Measurements from ENCODE around the gene NKX1-2.

Gene NKX1-2

GRCh38 chr10:124494046-124494807, 44.4 kb upstream of the NKX1-2 start:
- H3K27ac ChIP-seq, result no peak overlapping the region
- TF ChIP-seq CTCF (conservative IDR thresholded peaks at IDR 0.05) (no peak), ZFX (IDR thresholded peaks at IDR 0.05) (no peak)

- no peak overlapping the region for H3K27ac ChIP-seq
- TF ChIP-seq CTCF (conservative IDR thresholded peaks at IDR 0.05) (no peak), ZFX (IDR thresholded peaks at IDR 0.05) (no peak)
Measured at GRCh38 chr10:124493214-124493882, 43.5 kb upstream of the NKX1-2 start.

- TF ChIP-seq CTCF (conservative IDR thresholded peaks at IDR 0.05), result no peak
- no peak for TF ChIP-seq ZFX (IDR thresholded peaks at IDR 0.05)
- no peak overlapping the region for H3K27ac ChIP-seq
Measured at GRCh38 chr10:124492266-124492665, 42.4 kb upstream of the NKX1-2 start.

- no peak overlapping the region for H3K27ac ChIP-seq
- TF ChIP-seq ZFX (IDR thresholded peaks at IDR 0.05) (no peak), CTCF (conservative IDR thresholded peaks at IDR 0.05) (no peak)
Measured at GRCh38 chr10:124491105-124491504, 41.3 kb upstream of the NKX1-2 start.

GRCh38 chr10:124486635-124487034, 36.8 kb upstream of the NKX1-2 start:
- TF ChIP-seq CTCF (conservative IDR thresholded peaks at IDR 0.05), result no peak
- TF ChIP-seq ZFX (IDR thresholded peaks at IDR 0.05), result no peak
- H3K27ac ChIP-seq, result no peak overlapping the region

- no peak for TF ChIP-seq CTCF (conservative IDR thresholded peaks at IDR 0.05)
- no peak for TF ChIP-seq ZFX (IDR thresholded peaks at IDR 0.05)
- no peak overlapping the region for H3K27ac ChIP-seq
Measured at GRCh38 chr10:124484661-124485060, 34.8 kb upstream of the NKX1-2 start.

- no peak overlapping the region for H3K27ac ChIP-seq
- TF ChIP-seq ZFX (IDR thresholded peaks at IDR 0.05), result no peak
- no peak for TF ChIP-seq CTCF (conservative IDR thresholded peaks at IDR 0.05)
Measured at GRCh38 chr10:124484031-124484430, 34.2 kb upstream of the NKX1-2 start.

Data from C4-2B (cell line).